CD14-positive monocyte (primary cell): ENCODE data around the gene SLAMF6. TPM values are rescaled to one million over a fixed set of nuclear protein-coding genes. Genes with fewer than 3 reads are reported as not detected.

Experiments used
- DNase-seq, 3 donors: peaks; one replicate each; pipeline ENCODE4 v3.0.0-alpha.2; 2011 to 2022
- H2AFZ ChIP-seq: 2 replicates; pipeline ENCODE4 v1.6.0; 2012; ENCODE audit warnings: mild to moderate bottlenecking, low read depth, low read length, inconsistent platforms; ENCODE audit not compliant: insufficient read depth, poor library complexity, severe bottlenecking
- H3K27ac ChIP-seq, 2 donors: 1 replicate in 1 of 2; 2 replicates in 1 of 2; pipeline ENCODE4 v1.5.1; 2012 to 2013; ENCODE audit warnings: low read length in 2 of 2, control low read depth in 1 of 2, inconsistent platforms in 1 of 2, low read depth in 1 of 2, mild to moderate bottlenecking in 1 of 2
- H3K27me3 ChIP-seq, 2 donors: one replicate each; pipeline versions ENCODE4 v1.6.0 to v1.6.1; 2011 to 2013; ENCODE audit warnings: low read length in 2 of 2; ENCODE audit not compliant: control insufficient read depth in 2 of 2, insufficient read depth in 2 of 2
- H3K36me3 ChIP-seq, 2 donors: replicated peaks in 1 of 2; 1 replicate in 1 of 2; 2 replicates in 1 of 2; pipeline versions ENCODE4 v1.5.1 to v1.6.1; 2012 to 2013; ENCODE audit warnings: low read length in 2 of 2, control low read depth in 1 of 2, inconsistent platforms in 1 of 2, mild to moderate bottlenecking in 1 of 2; ENCODE audit not compliant: insufficient read depth in 2 of 2, control insufficient read depth in 1 of 2
- H3K4me1 ChIP-seq, 2 donors: 1 replicate in 1 of 2; 2 replicates in 1 of 2; pipeline versions ENCODE4 v1.5.1 to v1.6.1; 2012 to 2013; ENCODE audit warnings: low read length in 2 of 2, control low read depth in 1 of 2, inconsistent platforms in 1 of 2, mild to moderate bottlenecking in 1 of 2, moderate library complexity in 1 of 2; ENCODE audit not compliant: insufficient read depth in 2 of 2, control insufficient read depth in 1 of 2
- H3K4me2 ChIP-seq: replicated peaks from 2 replicates; pipeline ENCODE3; 2012; ENCODE audit warnings: low read length, moderate library complexity, mild to moderate bottlenecking; ENCODE audit not compliant: poor library complexity, severe bottlenecking; ENCODE audit errors: extremely low read depth
- H3K4me3 ChIP-seq, 3 experiments: fragments of 200-600 bp in 1 of 3; sonication (generic) in 1 of 3; replicated peaks in 1 of 3; 1 replicate in 2 of 3; 2 replicates in 1 of 3; pipeline ENCODE4 v1.5.1; 2011 to 2013; ENCODE audit warnings: low read length in 3 of 3, mild to moderate bottlenecking in 3 of 3, control low read depth in 2 of 3, low read depth in 2 of 3, inconsistent platforms in 1 of 3, moderate library complexity in 1 of 3
- H3K79me2 ChIP-seq: 2 replicates; pipeline ENCODE4 v1.6.0; 2012; ENCODE audit warnings: mild to moderate bottlenecking, control low read depth, inconsistent platforms, low read length, moderate library complexity; ENCODE audit not compliant: insufficient read depth
- H3K9ac ChIP-seq: 2 replicates; pipeline ENCODE4 v1.6.0; 2017; ENCODE audit warnings: low read length, mild to moderate bottlenecking; ENCODE audit not compliant: insufficient read depth, poor library complexity, severe bottlenecking
- H3K9me3 ChIP-seq, 2 donors: replicated peaks in 1 of 2; 1 replicate in 1 of 2; 2 replicates in 1 of 2; pipeline versions ENCODE4 v1.5.1 to v1.6.1; 2012 to 2013; ENCODE audit warnings: low read length in 2 of 2, control low read depth in 1 of 2; ENCODE audit not compliant: control insufficient read depth in 1 of 2, insufficient read depth in 1 of 2
- H4K20me1 ChIP-seq: 2 replicates; pipeline ENCODE4 v1.6.0; 2012; ENCODE audit warnings: mild to moderate bottlenecking, low read length, control low read depth, moderate library complexity; ENCODE audit not compliant: insufficient read depth
- H3K27ac Mint-ChIP-seq, 7 donors: one replicate each; pipeline ENCODE4 v1.8.0; 2020; ENCODE audit warnings: mild to moderate bottlenecking in 7 of 7, mixed read lengths in 7 of 7, moderate library complexity in 6 of 7, inconsistent platforms in 2 of 7
- H3K27me3 Mint-ChIP-seq, 3 donors: one replicate each; pipeline ENCODE4 v1.8.0; 2021 to 2022; ENCODE audit warnings: low read depth in 3 of 3, mild to moderate bottlenecking in 3 of 3, mixed read lengths in 3 of 3, moderate library complexity in 3 of 3, inconsistent platforms in 1 of 3
- H3K36me3 Mint-ChIP-seq, 2 donors: one replicate each; pipeline ENCODE4 v1.8.0; 2020; ENCODE audit warnings: mixed read lengths in 2 of 2, inconsistent platforms in 1 of 2, mild to moderate bottlenecking in 1 of 2
- H3K4me1 Mint-ChIP-seq: one replicate; pipeline ENCODE4 v1.8.0; 2020; ENCODE audit warnings: mild to moderate bottlenecking, mixed read lengths
- H3K4me3 Mint-ChIP-seq, 2 donors: one replicate each; pipeline ENCODE4 v1.8.0; 2020; ENCODE audit warnings: mild to moderate bottlenecking in 2 of 2, mixed read lengths in 2 of 2, moderate library complexity in 1 of 2
- H3K9me3 Mint-ChIP-seq, 7 donors: one replicate each; pipeline ENCODE4 v1.8.0; 2020 to 2022; ENCODE audit warnings: mixed read lengths in 7 of 7, mild to moderate bottlenecking in 6 of 7, moderate library complexity in 6 of 7, inconsistent platforms in 2 of 7
- WGBS: methylation state at CpG from one replicate; pipeline ENCODE4 v1.1.5; 2013; ENCODE audit warnings: missing lambda C conversion rate; ENCODE audit not compliant: insufficient coverage; 5-methylcytosine and 5-hydroxymethylcytosine counted together
- intact Hi-C, 2 donors: fragments of 100-400 bp; cut with micrococcal nuclease; formaldehyde crosslinking; loops; one replicate each; pipeline versions ENCODE4 v1.15.0 to v1.15.1; 2023
- polyA plus RNA-seq, 3 donors: library from polyadenylated mRNA; depleted of rRNA in 1 of 3; unstranded in 2 of 3; stranded (reverse) in 1 of 3; fragments of 300-500 nt in 2 of 3; fragments of >200 nt in 1 of 3; fragmentation: Illumina TruSeq in 2 of 3; gene quantifications; 1 replicate in 2 of 3; 2 replicates in 1 of 3; pipeline ENCODE4 v1.2.3, GENCODE V29; 2012 to 2021
- TF ChIP-seq, protein P1 (sequence below): fragments of 200-600 bp; IDR thresholded peaks from one replicate; pipeline ENCODE4 v1.8.0; 2022; ENCODE audit warnings: antibody characterized with exemption, mild to moderate bottlenecking

The SLAMF6 gene
- polyA plus RNA-seq, 3 donors = 0.32 to 0.72 (median 0.50) TPM

- H3K36me3 Mint-ChIP-seq = no peaks in the 10 kb centered on the region
- H3K27me3 Mint-ChIP-seq = peaks cover 0 to 4% (median 2%) of the 10 kb centered on the region in 3 donors
- no peaks in the 10 kb centered on the region for H3K4me1 ChIP-seq
Observed at GRCh38 chr1:160492617-160493016, 30.4 kb downstream of the SLAMF6 start.

DNA sequence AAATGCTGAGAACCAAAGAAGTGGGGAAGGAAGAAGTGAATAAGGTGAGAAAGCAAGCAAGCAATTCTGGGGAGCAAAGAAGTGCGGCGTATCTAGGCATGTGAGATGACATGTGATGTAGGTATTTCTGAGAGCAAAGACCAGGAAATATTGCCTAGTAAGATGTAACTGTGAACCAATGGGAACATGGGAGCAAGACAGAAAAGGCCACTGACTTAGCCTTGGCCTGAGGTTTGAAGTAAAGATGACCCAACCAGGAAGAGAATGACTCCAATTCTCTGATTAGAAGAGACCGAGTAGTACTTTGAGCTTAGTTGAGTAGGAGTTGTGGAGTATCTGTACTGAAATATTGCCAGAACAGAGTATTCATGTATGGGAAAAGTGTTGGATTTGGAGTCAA is 31.1 kb downstream of the SLAMF6 start:
- TF ChIP-seq, protein P1, sequence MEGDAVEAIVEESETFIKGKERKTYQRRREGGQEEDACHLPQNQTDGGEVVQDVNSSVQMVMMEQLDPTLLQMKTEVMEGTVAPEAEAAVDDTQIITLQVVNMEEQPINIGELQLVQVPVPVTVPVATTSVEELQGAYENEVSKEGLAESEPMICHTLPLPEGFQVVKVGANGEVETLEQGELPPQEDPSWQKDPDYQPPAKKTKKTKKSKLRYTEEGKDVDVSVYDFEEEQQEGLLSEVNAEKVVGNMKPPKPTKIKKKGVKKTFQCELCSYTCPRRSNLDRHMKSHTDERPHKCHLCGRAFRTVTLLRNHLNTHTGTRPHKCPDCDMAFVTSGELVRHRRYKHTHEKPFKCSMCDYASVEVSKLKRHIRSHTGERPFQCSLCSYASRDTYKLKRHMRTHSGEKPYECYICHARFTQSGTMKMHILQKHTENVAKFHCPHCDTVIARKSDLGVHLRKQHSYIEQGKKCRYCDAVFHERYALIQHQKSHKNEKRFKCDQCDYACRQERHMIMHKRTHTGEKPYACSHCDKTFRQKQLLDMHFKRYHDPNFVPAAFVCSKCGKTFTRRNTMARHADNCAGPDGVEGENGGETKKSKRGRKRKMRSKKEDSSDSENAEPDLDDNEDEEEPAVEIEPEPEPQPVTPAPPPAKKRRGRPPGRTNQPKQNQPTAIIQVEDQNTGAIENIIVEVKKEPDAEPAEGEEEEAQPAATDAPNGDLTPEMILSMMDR = no peak
- Mint-ChIP-seq H3K27me3 (peaks cover 0 to 4% (median 2%) of the 10 kb centered on the region in 3 donors), H3K4me3 (no peak overlapping the region), H3K4me1 (peaks cover 4% of the 10 kb centered on the region), H3K27ac (no peak overlapping the region), H3K36me3 (no peaks in the 10 kb centered on the region), H3K9me3 (no peaks in the 10 kb centered on the region)
- intact Hi-C loops = no loop called here
- Histone ChIP-seq H3K4me2 (no peak overlapping the region), H3K9ac (no peak overlapping the region), H4K20me1 (no peaks in the 10 kb centered on the region), H2AFZ (no peak overlapping the region), H3K27ac (no peak overlapping the region), H3K79me2 (no peaks in the 10 kb centered on the region), H3K4me1 (no peaks in the 10 kb centered on the region), H3K4me3 (no peak overlapping the region), H3K27me3 (no peaks in the 10 kb centered on the region), H3K36me3 (no peaks in the 10 kb centered on the region), H3K9me3 (no peaks in the 10 kb centered on the region)
- WGBS = 96% methylated on average over 3 of the region's 3 CpGs
- no peak for DNase-seq

More at GRCh38 chr1:160492617-160493016, 30.4 kb downstream of the SLAMF6 start:
- no peak for DNase-seq
- Histone ChIP-seq H2AFZ (no peak overlapping the region), H3K79me2 (no peaks in the 10 kb centered on the region), H3K36me3 (no peaks in the 10 kb centered on the region), H3K4me2 (no peak overlapping the region), H3K4me3 (no peak overlapping the region), H3K27ac (no peak overlapping the region), H3K9ac (no peak overlapping the region), H3K9me3 (no peaks in the 10 kb centered on the region), H3K27me3 (no peaks in the 10 kb centered on the region), H4K20me1 (no peaks in the 10 kb centered on the region)
- no peaks in the 10 kb centered on the region for H3K9me3 Mint-ChIP-seq
- intact Hi-C loops = no loop called here
- TF ChIP-seq, protein P1 = no peak
- WGBS = 6% methylated on average over 2 of the region's 2 CpGs
- H3K4me3 Mint-ChIP-seq = no peak overlapping the region
- no peak overlapping the region for H3K27ac Mint-ChIP-seq
- peaks cover 4% of the 10 kb centered on the region for H3K4me1 Mint-ChIP-seq
